Neural progenitor cell (in vitro differentiated cells): ENCODE measurements around the gene ZNF850. TPM values are rescaled to one million over a fixed set of nuclear protein-coding genes. Genes with fewer than 3 reads are reported as not detected.

Experiments used
- DNase-seq: peaks from one replicate; pipeline ENCODE4 v3.0.0-alpha.2; 2016; ENCODE audit warnings: low spot score
- H2AFZ ChIP-seq: fragments of 200-600 bp; sonication (generic); replicated peaks from 2 replicates; pipeline ENCODE4 v1.6.1; 2016; ENCODE audit warnings: antibody characterized with exemption
- H3F3A ChIP-seq: fragments of 200-600 bp; sonication (generic); 2 replicates; pipeline ENCODE4 v1.6.1; 2016; ENCODE audit warnings: antibody characterized with exemption, low read depth
- H3K27ac ChIP-seq: fragments of 200-600 bp; sonication (generic); 2 replicates; pipeline ENCODE4 v1.5.1; 2016; ENCODE audit warnings: mild to moderate bottlenecking
- H3K27me3 ChIP-seq: fragments of 200-600 bp; sonication (generic); 2 replicates; pipeline ENCODE4 v1.6.1; 2016; ENCODE audit warnings: mild to moderate bottlenecking, moderate library complexity
- H3K36me3 ChIP-seq: fragments of 200-600 bp; sonication (generic); 2 replicates; pipeline ENCODE4 v1.5.1; 2016
- H3K4me1 ChIP-seq: fragments of 200-600 bp; sonication (generic); 2 replicates; pipeline ENCODE4 v1.6.1; 2016; ENCODE audit warnings: mixed run types
- H3K4me2 ChIP-seq: fragments of 200-600 bp; sonication (generic); 2 replicates; pipeline ENCODE4 v1.6.1; 2016
- H3K4me3 ChIP-seq: fragments of 200-600 bp; sonication (generic); 2 replicates; pipeline ENCODE4 v1.5.1; 2016
- H3K79me2 ChIP-seq: fragments of 200-600 bp; sonication (generic); 2 replicates; pipeline ENCODE4 v1.6.1; 2016; ENCODE audit warnings: low read depth
- H3K9ac ChIP-seq: fragments of 200-600 bp; sonication (generic); 2 replicates; pipeline ENCODE4 v1.6.1; 2016
- H3K9me3 ChIP-seq: fragments of 200-600 bp; sonication (generic); 2 replicates; pipeline ENCODE4 v1.5.1; 2016; ENCODE audit warnings: low read depth
- H4K20me1 ChIP-seq: fragments of 200-600 bp; sonication (generic); 2 replicates; pipeline ENCODE4 v1.6.1; 2016; ENCODE audit warnings: low read depth
- H3K27ac Mint-ChIP-seq: 3 replicates; pipeline ENCODE4 v1.8.0; 2021; ENCODE audit warnings: mixed read lengths
- H3K27me3 Mint-ChIP-seq: 2 replicates; pipeline ENCODE4 v1.8.0; 2022; ENCODE audit warnings: low read depth, mild to moderate bottlenecking, inconsistent platforms, moderate library complexity, mixed read lengths; ENCODE audit not compliant: insufficient read depth
- H3K36me3 Mint-ChIP-seq: 3 replicates; pipeline ENCODE4 v1.8.0; 2021; ENCODE audit warnings: mixed read lengths
- H3K4me1 Mint-ChIP-seq: 3 replicates; pipeline ENCODE4 v1.8.0; 2021; ENCODE audit warnings: mixed read lengths
- H3K4me3 Mint-ChIP-seq: 3 replicates; pipeline ENCODE4 v1.8.0; 2021; ENCODE audit warnings: mild to moderate bottlenecking, moderate library complexity, mixed read lengths
- H3K9me3 Mint-ChIP-seq: 3 replicates; pipeline ENCODE4 v1.8.0; 2020; ENCODE audit warnings: mixed read lengths
- CTCF ChIP-seq: fragments of 200-600 bp; sonication (generic); IDR thresholded peaks from 2 replicates; pipeline ENCODE4 v1.5.1; 2017; ENCODE audit warnings: antibody characterized with exemption, mild to moderate bottlenecking
- EZH2 ChIP-seq: fragments of 200-600 bp; sonication (generic); IDR thresholded peaks from 2 replicates; pipeline ENCODE4 v1.6.1; 2017; ENCODE audit warnings: antibody characterized with exemption, mild to moderate bottlenecking, moderate library complexity
- EZH2phosphoT487 ChIP-seq: fragments of 200-600 bp; sonication (generic); IDR thresholded peaks from 2 replicates; pipeline ENCODE4 v1.6.1; 2017; ENCODE audit warnings: antibody characterized with exemption
- total RNA-seq: library from RNA; depleted of rRNA; stranded (reverse); fragments of >200 nt; gene quantifications from 2 replicates; pipeline ENCODE4 v1.2.3, GENCODE V29; 2015; ENCODE audit warnings: low replicate concordance

ZNF850 gene
- total RNA-seq: 25.5 and 32.1 TPM in 2 replicates

- DNase-seq: peak; percentile 99
- Histone ChIP-seq H3K9ac (peak within 1 kb of the TSS; percentile 87), H3K27ac (peak within 1 kb of the TSS; percentile 64), H3K4me3 (peak within 1 kb of the TSS; percentile 74), H3F3A (no peaks in the 10 kb centered on the region), H3K4me2 (peak within 1 kb of the TSS; percentile 97), H3K27me3 (no peaks in the 10 kb centered on the region), H2AFZ (peak within 1 kb of the TSS; percentile 98), H3K36me3 (peaks cover 22% of the 10 kb centered on the region), H3K79me2 (peaks cover 54% of the 10 kb centered on the region), H3K9me3 (peaks cover 14% of the 10 kb centered on the region), H3K4me1 (no peaks in the 10 kb centered on the region), H4K20me1 (no peaks in the 10 kb centered on the region)
- Mint-ChIP-seq H3K36me3 (peaks cover 29% of the 10 kb centered on the region), H3K27me3 (peaks cover 5% of the 10 kb centered on the region), H3K4me1 (peaks cover 12% of the 10 kb centered on the region), H3K4me3 (peak within 1 kb of the TSS; percentile 98), H3K27ac (peak within 1 kb of the TSS; percentile 94), H3K9me3 (peaks cover 65% of the 10 kb centered on the region)
- no peak for TF ChIP-seq EZH2
- TF ChIP-seq EZH2phosphoT487: no peak
- no peak for TF ChIP-seq CTCF
These were observed at the start of gene ZNF850 for GRCh38 chr19:36772311-36773222. Gene ZNF850 (minus strand): TSS chr19:36772807. CDS start chr19:36762606, 10,201 bp downstream.

GRCh38 chr19:36821758-36822157 is 49.2 kb upstream of the ZNF850 start:
- H4K20me1 ChIP-seq: no peaks in the 10 kb centered on the region
- H3K36me3 Mint-ChIP-seq: peaks cover 80% of the 10 kb centered on the region
- H3K9me3 ChIP-seq: peaks cover 62% of the 10 kb centered on the region
- H3K4me1 ChIP-seq: no peaks in the 10 kb centered on the region
- H3K27me3 Mint-ChIP-seq: peaks cover 7% of the 10 kb centered on the region
- no peak overlapping the region for H3K27ac ChIP-seq
- H2AFZ ChIP-seq: no peak overlapping the region
- no peak overlapping the region for H3K4me2 ChIP-seq
- no peaks in the 10 kb centered on the region for H3K27me3 ChIP-seq
- H3K9me3 Mint-ChIP-seq: peaks cover 85% of the 10 kb centered on the region
- no peak overlapping the region for H3K4me3 ChIP-seq
- H3F3A ChIP-seq: peaks cover 10% of the 10 kb centered on the region
- DNase-seq: no peak
- H3K27ac Mint-ChIP-seq: no peak overlapping the region
- peaks cover 64% of the 10 kb centered on the region for H3K36me3 ChIP-seq
- no peaks in the 10 kb centered on the region for H3K79me2 ChIP-seq
- H3K4me3 Mint-ChIP-seq: no peak overlapping the region
- TF ChIP-seq EZH2: no peak
- TF ChIP-seq CTCF: no peak
- no peak for TF ChIP-seq EZH2phosphoT487
- H3K4me1 Mint-ChIP-seq: no peaks in the 10 kb centered on the region
- H3K9ac ChIP-seq: no peak overlapping the region

DNA sequence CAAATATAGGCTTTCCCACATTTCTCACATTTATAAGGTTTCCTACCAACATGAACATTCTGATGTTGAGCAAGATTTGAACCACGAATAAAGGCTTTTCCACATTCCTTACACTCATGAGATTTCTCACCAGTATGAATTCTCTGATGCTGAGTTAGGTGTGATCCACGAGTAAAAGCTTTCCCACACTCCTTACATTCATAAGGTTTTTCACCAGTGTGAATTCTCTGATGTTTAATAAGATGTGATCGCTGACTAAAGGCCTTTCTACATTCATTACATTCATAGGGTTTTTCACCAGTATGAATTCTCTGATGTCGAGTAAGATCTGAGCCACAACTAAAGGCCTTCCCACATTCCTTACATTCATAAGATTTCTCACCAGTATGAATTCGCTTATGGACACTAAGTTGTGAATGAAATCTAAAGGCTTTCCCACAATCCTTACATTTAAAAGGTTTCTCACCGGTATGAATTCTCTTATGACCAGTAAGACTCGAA is 46.6 kb upstream of the ZNF850 start:
- H3K9ac ChIP-seq: no peak overlapping the region
- no peaks in the 10 kb centered on the region for H4K20me1 ChIP-seq
- no peaks in the 10 kb centered on the region for H3K27me3 ChIP-seq
- H2AFZ ChIP-seq: no peak overlapping the region
- Mint-ChIP-seq H3K4me1 (no peaks in the 10 kb centered on the region), H3K9me3 (peaks cover 87% of the 10 kb centered on the region), H3K27me3 (peaks cover 7% of the 10 kb centered on the region), H3K27ac (no peak overlapping the region), H3K36me3 (peaks cover 61% of the 10 kb centered on the region), H3K4me3 (no peak overlapping the region)
- no peaks in the 10 kb centered on the region for H3K79me2 ChIP-seq
- no peak for DNase-seq
- H3K4me3 ChIP-seq: no peak overlapping the region
- H3K27ac ChIP-seq: no peak overlapping the region
- peaks cover 10% of the 10 kb centered on the region for H3F3A ChIP-seq
- TF ChIP-seq EZH2phosphoT487 (no peak), EZH2 (no peak), CTCF (no peak)
- peaks cover 85% of the 10 kb centered on the region for H3K9me3 ChIP-seq
- peaks cover 69% of the 10 kb centered on the region for H3K36me3 ChIP-seq
- no peaks in the 10 kb centered on the region for H3K4me1 ChIP-seq
- H3K4me2 ChIP-seq: no peak overlapping the region
